K562 (cell line): ENCODE measurements around the gene USP7. TPM values are rescaled to one million over a fixed set of nuclear protein-coding genes. Genes with fewer than 3 reads are reported as not detected.

Experiments
- C11orf30 ChIP-seq: fragments of 450-650 bp; IDR thresholded peaks from 2 replicates; pipeline ENCODE4 v1.6.1; 2016; ENCODE audit warnings: low read depth, mild to moderate bottlenecking
- ESRRA ChIP-seq: fragments of 450-650 bp; IDR thresholded peaks from 2 replicates; pipeline ENCODE4 v1.6.1; 2014; ENCODE audit warnings: low read depth, mild to moderate bottlenecking, moderate library complexity, borderline replicate concordance
- ETV1 ChIP-seq: fragments of 450-650 bp; conservative IDR thresholded peaks from 2 replicates; pipeline ENCODE4 v1.6.1; 2016; ENCODE audit warnings: missing genetic modification characterization, control low read depth, low read depth, missing compliant biosample characterization
- GABPA ChIP-seq: fragments of 200-800 bp; sonication (Bioruptor generic); conservative IDR thresholded peaks from 2 replicates; pipeline ENCODE4 v1.6.1; 2016; ENCODE audit warnings: low read depth, missing genetic modification characterization, missing compliant biosample characterization
- KDM5B ChIP-seq: fragments of 200-600 bp; sonication (generic); IDR thresholded peaks from 2 replicates; pipeline ENCODE4 v1.6.1; 2012; ENCODE audit warnings: low read depth, mild to moderate bottlenecking, moderate library complexity, low read length, control low read depth, inconsistent platforms; ENCODE audit not compliant: insufficient replicate concordance
- LEF1 ChIP-seq: fragments of 450-650 bp; IDR thresholded peaks from 2 replicates; pipeline ENCODE4 v1.6.1; 2016; ENCODE audit warnings: mild to moderate bottlenecking
- MBD2 ChIP-seq: sonication (generic); IDR thresholded peaks from 2 replicates; pipeline ENCODE4 v1.6.1; 2016; ENCODE audit warnings: low read depth, borderline replicate concordance
- PHF20 ChIP-seq: fragments of 450-650 bp; IDR thresholded peaks from 2 replicates; pipeline ENCODE4 v1.6.1; 2018; ENCODE audit not compliant: partially characterized antibody
- SMARCC2 ChIP-seq: fragments of 450-650 bp; IDR thresholded peaks from 2 replicates; pipeline ENCODE4 v1.6.1; 2017; ENCODE audit warnings: antibody characterized with exemption, moderate library complexity, mild to moderate bottlenecking, low read depth
- SREBF1 ChIP-seq: fragments of 150-350 bp; IDR thresholded peaks from 2 replicates; pipeline ENCODE4 v1.6.1; 2014; ENCODE audit warnings: antibody characterized with exemption, low read depth, low read length, borderline replicate concordance
- ZNF143 ChIP-seq: sonication (generic); formaldehyde crosslinking; IDR thresholded peaks from 2 replicates; pipeline ENCODE4 v1.9.0; 2022; ENCODE audit warnings: mild to moderate bottlenecking, missing genetic modification reagents
- ZNF274 ChIP-seq: IDR thresholded peaks from 2 replicates; pipeline ENCODE4 v1.6.1; 2011; ENCODE audit warnings: low read depth, mild to moderate bottlenecking, low read length, moderate library complexity, borderline replicate concordance
- ZNF324 ChIP-seq: fragments of 250-450 bp; sonication (Bioruptor Pico); IDR thresholded peaks from 2 replicates; pipeline ENCODE4 v1.4.0; 2020; ENCODE audit warnings: mild to moderate bottlenecking
- ZNF57 ChIP-seq: fragments of 450-650 bp; formaldehyde crosslinking; IDR thresholded peaks from 2 replicates; pipeline ENCODE4 v1.4.0; 2020; ENCODE audit warnings: mild to moderate bottlenecking, moderate library complexity
- ZNF780A ChIP-seq: fragments of 250-450 bp; sonication (Bioruptor Pico); IDR thresholded peaks from 2 replicates; pipeline ENCODE4 v1.5.0; 2021; ENCODE audit warnings: mild to moderate bottlenecking
- ZNF79 ChIP-seq: fragments of 250-450 bp; sonication (Bioruptor Pico); IDR thresholded peaks from 2 replicates; pipeline ENCODE4 v1.4.0; 2020; ENCODE audit warnings: low read depth, mild to moderate bottlenecking, moderate library complexity
- polyA plus RNA-seq, 8 experiments: library from polyadenylated mRNA; depleted of rRNA in 4 of 8; stranded (reverse) in 5 of 8; unstranded in 3 of 8; fragments of >200 nt; fragmentation: Nextera tagmentation in 2 of 8; fragmentation: Illumina TruSeq in 1 of 8; extraction: Ambion mirVana in 2 of 8; extraction: Trizol in 1 of 8; gene quantifications; 2 replicates each; pipeline versions ENCODE4 v1.2.1 to v1.2.3, GENCODE V29; 2011 to 2014; ENCODE audit warnings: inconsistent platforms in 1 of 8, missing spikeins in 1 of 8
- total RNA-seq, 7 experiments: library from RNA; depleted of rRNA in 6 of 7; stranded (reverse); fragments of >200 nt in 6 of 7; fragmentation: Illumina TruSeq in 2 of 7; extraction: Trizol in 2 of 7; gene quantifications; 2 replicates each; pipeline versions ENCODE4 v1.2.1 to v1.2.3, GENCODE V29; 2011 to 2021; ENCODE audit warnings: low replicate concordance in 1 of 7
- TF ChIP-seq, protein P1 (sequence below): IDR thresholded peaks from 2 replicates; pipeline ENCODE4 v1.6.1; 2011; ENCODE audit not compliant: insufficient read length; ENCODE audit errors: extremely low read depth
- TF ChIP-seq, protein P2 (sequence below): fragments of 450-650 bp; IDR thresholded peaks from 2 replicates; pipeline ENCODE4 v1.6.1; 2018; ENCODE audit warnings: mild to moderate bottlenecking, low read depth; ENCODE audit not compliant: partially characterized antibody
- TF ChIP-seq, protein P3 (sequence below): fragments of 250-450 bp; sonication (Bioruptor Pico); IDR thresholded peaks from 2 replicates; pipeline ENCODE4 v1.5.0; 2021
- TF ChIP-seq, protein P4 (sequence below): fragments of 450-650 bp; IDR thresholded peaks from 2 replicates; pipeline ENCODE4 v1.6.1; 2017; ENCODE audit warnings: mild to moderate bottlenecking, moderate library complexity

The USP7 gene
- total and polyA plus RNA-seq, 9 of the 15 experiments (the other 6 are each of a cell fraction or from before 2014, with no cell fraction given): 17.1 to 145 (median 57.9) TPM

DNA sequence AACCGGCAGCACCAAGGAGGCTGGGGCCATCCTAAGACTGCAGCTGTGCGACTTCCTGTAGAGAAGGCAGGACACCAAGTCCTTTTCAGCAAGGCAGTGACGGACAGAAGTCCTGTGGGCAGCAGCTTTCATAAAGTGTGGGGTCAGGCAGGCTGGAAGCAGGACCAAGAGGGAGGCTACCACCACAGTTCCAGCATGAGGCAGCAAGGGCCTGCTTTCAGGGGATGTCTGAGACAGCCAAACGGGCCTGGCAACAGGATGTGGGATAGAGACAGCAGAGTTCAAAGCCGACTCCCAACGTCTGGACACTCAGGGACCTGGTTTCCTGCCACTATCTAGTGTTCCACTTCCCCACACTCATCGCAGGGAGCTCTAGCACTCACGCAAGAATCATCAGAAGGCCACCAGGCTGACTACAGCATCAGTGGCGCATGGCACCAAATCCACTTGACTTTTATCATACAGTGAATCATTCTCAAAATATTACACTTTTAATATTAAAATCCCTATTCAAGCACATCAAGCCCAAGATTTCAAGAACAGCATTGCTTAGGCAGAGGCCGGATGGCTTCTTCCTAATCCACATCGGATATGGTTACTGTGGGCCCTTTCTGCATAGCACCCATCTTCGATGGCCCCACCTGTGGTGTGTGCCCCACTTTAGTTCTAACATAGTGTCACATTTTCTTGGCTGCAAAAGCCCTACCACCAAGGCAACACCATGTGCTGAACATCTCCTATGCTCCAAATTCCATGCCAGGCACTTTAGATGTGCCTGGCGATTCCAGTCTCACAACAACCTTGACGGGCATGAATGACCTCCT lies 5.2 kb downstream of the USP7 start (continued):
- no peak for TF ChIP-seq ZNF324 (CRISPR knock-in tag)
- TF ChIP-seq, protein P1, sequence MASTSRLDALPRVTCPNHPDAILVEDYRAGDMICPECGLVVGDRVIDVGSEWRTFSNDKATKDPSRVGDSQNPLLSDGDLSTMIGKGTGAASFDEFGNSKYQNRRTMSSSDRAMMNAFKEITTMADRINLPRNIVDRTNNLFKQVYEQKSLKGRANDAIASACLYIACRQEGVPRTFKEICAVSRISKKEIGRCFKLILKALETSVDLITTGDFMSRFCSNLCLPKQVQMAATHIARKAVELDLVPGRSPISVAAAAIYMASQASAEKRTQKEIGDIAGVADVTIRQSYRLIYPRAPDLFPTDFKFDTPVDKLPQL: no peak
- no peak for TF ChIP-seq C11orf30
- TF ChIP-seq ZNF780A: no peak
- TF ChIP-seq ZNF274: no peak
- TF ChIP-seq, protein P2, sequence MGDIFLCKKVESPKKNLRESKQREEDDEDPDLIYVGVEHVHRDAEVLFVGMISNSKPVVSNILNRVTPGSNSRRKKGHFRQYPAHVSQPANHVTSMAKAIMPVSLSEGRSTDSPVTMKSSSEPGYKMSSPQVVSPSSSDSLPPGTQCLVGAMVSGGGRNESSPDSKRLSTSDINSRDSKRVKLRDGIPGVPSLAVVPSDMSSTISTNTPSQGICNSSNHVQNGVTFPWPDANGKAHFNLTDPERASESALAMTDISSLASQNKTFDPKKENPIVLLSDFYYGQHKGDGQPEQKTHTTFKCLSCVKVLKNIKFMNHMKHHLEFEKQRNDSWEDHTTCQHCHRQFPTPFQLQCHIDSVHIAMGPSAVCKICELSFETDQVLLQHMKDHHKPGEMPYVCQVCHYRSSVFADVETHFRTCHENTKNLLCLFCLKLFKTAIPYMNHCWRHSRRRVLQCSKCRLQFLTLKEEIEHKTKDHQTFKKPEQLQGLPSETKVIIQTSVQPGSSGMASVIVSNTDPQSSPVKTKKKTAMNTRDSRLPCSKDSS: no peak
- TF ChIP-seq KDM5B: no peak
- no peak for TF ChIP-seq SMARCC2
- TF ChIP-seq ZNF79 (CRISPR knock-in tag): no peak
- no peak for TF ChIP-seq ZNF143 (CRISPR knock-in tag)
- TF ChIP-seq ESRRA: no peak
- peak; percentile 17; the same call in 1 of the 2 replicates for TF ChIP-seq ETV1
- 0 out of 2 replicates have a peak, but pooled peaks have one; percentile 18 for TF ChIP-seq GABPA
- TF ChIP-seq, protein P3, sequence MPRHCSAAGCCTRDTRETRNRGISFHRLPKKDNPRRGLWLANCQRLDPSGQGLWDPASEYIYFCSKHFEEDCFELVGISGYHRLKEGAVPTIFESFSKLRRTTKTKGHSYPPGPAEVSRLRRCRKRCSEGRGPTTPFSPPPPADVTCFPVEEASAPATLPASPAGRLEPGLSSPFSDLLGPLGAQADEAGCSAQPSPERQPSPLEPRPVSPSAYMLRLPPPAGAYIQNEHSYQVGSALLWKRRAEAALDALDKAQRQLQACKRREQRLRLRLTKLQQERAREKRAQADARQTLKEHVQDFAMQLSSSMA (CRISPR knock-in tag): no peak
- TF ChIP-seq PHF20: no peak
- no peak for TF ChIP-seq MBD2
- no peak for TF ChIP-seq ZNF57 (CRISPR knock-in tag)
- no peak for TF ChIP-seq LEF1
- no peak for TF ChIP-seq SREBF1
- TF ChIP-seq, protein P4, sequence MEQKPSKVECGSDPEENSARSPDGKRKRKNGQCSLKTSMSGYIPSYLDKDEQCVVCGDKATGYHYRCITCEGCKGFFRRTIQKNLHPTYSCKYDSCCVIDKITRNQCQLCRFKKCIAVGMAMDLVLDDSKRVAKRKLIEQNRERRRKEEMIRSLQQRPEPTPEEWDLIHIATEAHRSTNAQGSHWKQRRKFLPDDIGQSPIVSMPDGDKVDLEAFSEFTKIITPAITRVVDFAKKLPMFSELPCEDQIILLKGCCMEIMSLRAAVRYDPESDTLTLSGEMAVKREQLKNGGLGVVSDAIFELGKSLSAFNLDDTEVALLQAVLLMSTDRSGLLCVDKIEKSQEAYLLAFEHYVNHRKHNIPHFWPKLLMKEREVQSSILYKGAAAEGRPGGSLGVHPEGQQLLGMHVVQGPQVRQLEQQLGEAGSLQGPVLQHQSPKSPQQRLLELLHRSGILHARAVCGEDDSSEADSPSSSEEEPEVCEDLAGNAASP: no peak
